ENCODE measurements around the gene FARP2. TPM values are rescaled to one million over a fixed set of nuclear protein-coding genes. Genes with fewer than 3 reads are reported as not detected.

FARP2 gene
- total RNA-seq, 6 experiments from 2014 or later = 13.3 to 41.3 (median 28.7) TPM

- WGBS (ENCODE audit: insufficient coverage, low coverage, low lambda C conversion rate, missing lambda C conversion rate) = no CpG with 5 or more reads among the region's 2 CpGs
- no peaks in the 10 kb centered on the region for H3K36me3 ChIP-seq
- ATAC-seq = no peak
- TF ChIP-seq CTCF (IDR thresholded peaks at IDR 0.05) (no peak), POLR2A (IDR thresholded peaks at IDR 0.05) (no peak)
- no peaks in the 10 kb centered on the region for H3K4me1 ChIP-seq
- H3K4me3 ChIP-seq = no peak overlapping the region
- H3K9me3 ChIP-seq = no peaks in the 10 kb centered on the region
- H3K27ac ChIP-seq = no peak overlapping the region
- no peaks in the 10 kb centered on the region for H3K27me3 ChIP-seq
- intact Hi-C loops (cut with DNase I) = no loop called here
- no peak for DNase-seq
These were observed 113.7 kb downstream of the FARP2 start for GRCh38 chr2:241469746-241470145.

- no CpG with 5 or more reads among the region's 3 CpGs for WGBS (ENCODE audit: insufficient coverage, low coverage, low lambda C conversion rate, missing lambda C conversion rate)
- no peaks in the 10 kb centered on the region for H3K27me3 ChIP-seq
- H3K36me3 ChIP-seq = peaks cover 0 to 21% (median 2%) of the 10 kb centered on the region in 4 donors
- ATAC-seq (no peak), DNase-seq (no peak)
- intact Hi-C loops (cut with DNase I) = no loop called here
- no peaks in the 10 kb centered on the region for H3K9me3 ChIP-seq
- no peak overlapping the region for H3K4me3 ChIP-seq
- TF ChIP-seq CTCF (IDR thresholded peaks at IDR 0.05) (no peak), POLR2A (IDR thresholded peaks at IDR 0.05) (no peak)
- no peaks in the 10 kb centered on the region for H3K4me1 ChIP-seq
- H3K27ac ChIP-seq = no peak overlapping the region
These were observed 117.3 kb downstream of the FARP2 start for GRCh38 chr2:241473399-241473798.

- no peak for ATAC-seq
- intact Hi-C loops (cut with DNase I) = no loop called here
These were observed 119.2 kb downstream of the FARP2 start for GRCh38 chr2:241475267-241475666.

GRCh38 chr2:241478166-241478565 is 122.1 kb downstream of the FARP2 start:
- 94% methylated on average over 4 of the region's 8 CpGs for WGBS (ENCODE audit: insufficient coverage, low coverage, low lambda C conversion rate, missing lambda C conversion rate)
- Histone ChIP-seq H3K4me1 (no peaks in the 10 kb centered on the region), H3K9me3 (no peaks in the 10 kb centered on the region), H3K4me3 (no peak overlapping the region), H3K27ac (no peak overlapping the region), H3K27me3 (no peaks in the 10 kb centered on the region), H3K36me3 (peaks cover 0 to 30% (median 5%) of the 10 kb centered on the region in 4 donors)
- ATAC-seq (no peak), DNase-seq (no peak)
- intact Hi-C loops (cut with DNase I) = no loop called here
- TF ChIP-seq POLR2A (IDR thresholded peaks at IDR 0.05) (no peak), CTCF (IDR thresholded peaks at IDR 0.05) (no peak)

More at GRCh38 chr2:241475267-241475666, 119.2 kb downstream of the FARP2 start:
- 80% methylated on average over 1 of the region's 3 CpGs for WGBS (ENCODE audit: insufficient coverage, low coverage, low lambda C conversion rate, missing lambda C conversion rate)
- H3K4me3 ChIP-seq = no peak overlapping the region
- no peak for DNase-seq
- H3K36me3 ChIP-seq = peaks cover 0 to 30% (median 5%) of the 10 kb centered on the region in 4 donors
- H3K4me1 ChIP-seq = no peaks in the 10 kb centered on the region
- H3K27me3 ChIP-seq = no peaks in the 10 kb centered on the region
- no peak for TF ChIP-seq CTCF (IDR thresholded peaks at IDR 0.05)
- no peak for TF ChIP-seq POLR2A (IDR thresholded peaks at IDR 0.05)
- H3K9me3 ChIP-seq = no peaks in the 10 kb centered on the region
- no peak overlapping the region for H3K27ac ChIP-seq

All from right lobe of liver (tissue), 6 donors.